OCI-LY1 (cell line): ENCODE measurements around the gene PLEKHM1.

Experiments
- CTCF ChIP-seq: fragments of 200-600 bp; sonication (generic), shearing (Covaris generic); IDR thresholded peaks from 2 replicates; pipeline ENCODE4 v1.5.1; 2017; ENCODE audit warnings: mild to moderate bottlenecking, antibody characterized with exemption, low read length, moderate library complexity, mixed read lengths
- EZH2 ChIP-seq: fragments of 200-600 bp; sonication (generic), shearing (Covaris generic); IDR thresholded peaks from 2 replicates; pipeline ENCODE4 v1.8.0; 2017; ENCODE audit warnings: borderline replicate concordance, mixed run types, mild to moderate bottlenecking, antibody characterized with exemption, low read length, moderate library complexity, mixed read lengths

GRCh38 chr17:45425984-45426413, 64.5 kb downstream of the PLEKHM1 start:
- TF ChIP-seq EZH2 = no peak
- TF ChIP-seq CTCF = no peak
